Embryonic facial prominence (tissue), 1 donor: ENCODE results near the gene NR3C1.

ENCODE experiments used
- DNase-seq: peaks from one replicate; pipeline ENCODE4 v3.0.0-alpha.2; 2016; ENCODE audit errors: extremely low spot score

Gene NR3C1

GRCh38 chr5:143261748-143262392 lies 141.6 kb downstream of the NR3C1 start:
- no peak for DNase-seq

GRCh38 chr5:143259254-143259605 lies 144.3 kb downstream of the NR3C1 start:
- no peak for DNase-seq

- no peak for DNase-seq
These were observed 144.8 kb downstream of the NR3C1 start for GRCh38 chr5:143258559-143259253.

- no peak for DNase-seq
These were observed 148.7 kb downstream of the NR3C1 start for GRCh38 chr5:143254819-143255218.

- DNase-seq = no peak
These were observed 151.5 kb downstream of the NR3C1 start for GRCh38 chr5:143251946-143252345.

- DNase-seq = no peak
These were observed 152.3 kb downstream of the NR3C1 start for GRCh38 chr5:143251190-143251589.

- no peak for DNase-seq
These were observed 153.6 kb downstream of the NR3C1 start for GRCh38 chr5:143249851-143250250.

- DNase-seq = no peak
These were observed 154.5 kb downstream of the NR3C1 start for GRCh38 chr5:143248822-143249579.

GRCh38 chr5:143248391-143248790 lies 155.1 kb downstream of the NR3C1 start:
- no peak for DNase-seq

GRCh38 chr5:143247134-143247815 lies 156.2 kb downstream of the NR3C1 start:
- DNase-seq = no peak

GRCh38 chr5:143245929-143246561 lies 157.4 kb downstream of the NR3C1 start:
- DNase-seq = no peak

GRCh38 chr5:143244990-143245389 lies 158.5 kb downstream of the NR3C1 start:
- DNase-seq = no peak

- DNase-seq = no peak
These were observed 159.3 kb downstream of the NR3C1 start for GRCh38 chr5:143244000-143244736.

GRCh38 chr5:143243103-143243502 lies 160.4 kb downstream of the NR3C1 start:
- no peak for DNase-seq

GRCh38 chr5:143241892-143242291 lies 161.6 kb downstream of the NR3C1 start:
- no peak for DNase-seq

- DNase-seq = no peak
These were observed 163.5 kb downstream of the NR3C1 start for GRCh38 chr5:143239882-143240518.

- DNase-seq = no peak
These were observed 164.9 kb downstream of the NR3C1 start for GRCh38 chr5:143238620-143239019.

GRCh38 chr5:143237664-143238063 lies 165.8 kb downstream of the NR3C1 start:
- DNase-seq = no peak

- no peak for DNase-seq
These were observed 166.8 kb downstream of the NR3C1 start for GRCh38 chr5:143236682-143237081.

GRCh38 chr5:143235423-143235822 lies 168.1 kb downstream of the NR3C1 start:
- DNase-seq = no peak
